Hepatocyte (in vitro differentiated cells): Measurements from ENCODE around the gene PLCL1.

ENCODE experiments used
- CTCF ChIP-seq: fragments of 200-600 bp; sonication (generic); IDR thresholded peaks from 2 replicates; pipeline ENCODE4 v1.5.1; 2016; ENCODE audit warnings: antibody characterized with exemption, mild to moderate bottlenecking; ENCODE audit not compliant: poor library complexity
- EZH2 ChIP-seq: fragments of 200-600 bp; sonication (generic); IDR thresholded peaks from 2 replicates; pipeline ENCODE4 v1.6.1; 2016; ENCODE audit warnings: antibody characterized with exemption, mild to moderate bottlenecking, borderline replicate concordance

GRCh38 chr2:198000417-198000816 lies 196.0 kb downstream of the PLCL1 start:
- TF ChIP-seq EZH2 = no peak
- TF ChIP-seq CTCF = no peak
